DOHH2 (cell line): ENCODE data around the gene DMAC2.

Experiments
- H3F3A ChIP-seq: fragments of 200-600 bp; sonication (generic), shearing (Covaris generic); 2 replicates; pipeline ENCODE4 v1.6.0; 2016; ENCODE audit warnings: antibody characterized with exemption, mild to moderate bottlenecking; ENCODE audit not compliant: control insufficient read depth, insufficient read depth
- H3K27ac ChIP-seq: fragments of 200-600 bp; sonication (generic); 2 replicates; pipeline ENCODE4 v1.5.1; 2014; ENCODE audit warnings: low read depth, mild to moderate bottlenecking, low read length, moderate library complexity
- H3K27me3 ChIP-seq: fragments of 200-600 bp; sonication (generic); 2 replicates; pipeline ENCODE4 v1.6.1; 2014; ENCODE audit warnings: mild to moderate bottlenecking, low read length, mixed read lengths; ENCODE audit not compliant: control insufficient read depth
- H3K36me3 ChIP-seq: fragments of 200-600 bp; sonication (generic); 2 replicates; pipeline ENCODE4 v1.6.1; 2014; ENCODE audit warnings: mild to moderate bottlenecking, low read length, moderate library complexity, mixed read lengths; ENCODE audit not compliant: control insufficient read depth
- H3K4me1 ChIP-seq: fragments of 200-600 bp; sonication (generic); 2 replicates; pipeline ENCODE4 v1.6.1; 2014; ENCODE audit warnings: mild to moderate bottlenecking, low read length, mixed read lengths; ENCODE audit not compliant: control insufficient read depth
- H3K4me2 ChIP-seq: fragments of 200-600 bp; sonication (generic); 2 replicates; pipeline ENCODE4 v1.6.0; 2014; ENCODE audit warnings: mild to moderate bottlenecking, low read length, moderate library complexity
- H3K4me3 ChIP-seq: fragments of 200-600 bp; sonication (generic); 2 replicates; pipeline ENCODE4 v1.5.1; 2014; ENCODE audit warnings: mild to moderate bottlenecking, low read length, mixed read lengths
- H3K79me2 ChIP-seq: fragments of 200-600 bp; sonication (generic); 2 replicates; pipeline ENCODE4 v1.6.1; 2014; ENCODE audit warnings: mild to moderate bottlenecking, low read length, mixed read lengths; ENCODE audit not compliant: control insufficient read depth
- H3K9me2 ChIP-seq: fragments of 200-600 bp; sonication (generic); replicated peaks from 2 replicates; pipeline ENCODE4 v1.6.1; 2014; ENCODE audit warnings: mild to moderate bottlenecking, low read length, mixed read lengths; ENCODE audit not compliant: control insufficient read depth
- H3K9me3 ChIP-seq: fragments of 200-600 bp; sonication (generic); 2 replicates; pipeline ENCODE4 v1.6.1; 2014; ENCODE audit warnings: antibody characterized with exemption, low read length, mixed read lengths; ENCODE audit not compliant: control insufficient read depth, insufficient read depth
- H4K20me1 ChIP-seq: fragments of 200-600 bp; sonication (generic); 2 replicates; pipeline ENCODE4 v1.6.0; 2014; ENCODE audit warnings: low read depth, mild to moderate bottlenecking, antibody characterized with exemption, low read length, moderate library complexity; ENCODE audit not compliant: control insufficient read depth, insufficient read depth
- CTCF ChIP-seq: fragments of 200-600 bp; sonication (generic); IDR thresholded peaks from one replicate; pipeline ENCODE4 v1.5.1; 2014; ENCODE audit warnings: antibody characterized with exemption, mild to moderate bottlenecking, low read depth, low read length; ENCODE audit not compliant: poor library complexity, severe bottlenecking
- EZH2phosphoT487 ChIP-seq: fragments of 200-600 bp; sonication (generic); IDR thresholded peaks from 2 replicates; pipeline ENCODE4 v1.6.1; 2017; ENCODE audit warnings: borderline replicate concordance, mild to moderate bottlenecking, antibody characterized with exemption, low read length, moderate library complexity, mixed read lengths

DMAC2 gene

GRCh38 chr19:41413947-41414346 lies 25.8 kb downstream of the DMAC2 start:
- Histone ChIP-seq H3K4me2 (no peak overlapping the region), H3K36me3 (peaks cover 1% of the 10 kb centered on the region; the same call in 1 of the 2 replicates), H3K9me2 (no peaks in the 10 kb centered on the region), H3F3A (no peaks in the 10 kb centered on the region), H3K27me3 (no peaks in the 10 kb centered on the region), H3K4me1 (no peaks in the 10 kb centered on the region), H3K79me2 (no peaks in the 10 kb centered on the region), H3K4me3 (no peak overlapping the region), H3K9me3 (no peaks in the 10 kb centered on the region), H4K20me1 (no peaks in the 10 kb centered on the region), H3K27ac (no peak overlapping the region)
- TF ChIP-seq EZH2phosphoT487 (no peak), CTCF (no peak)

- H3K27ac ChIP-seq, result no peak overlapping the region
- no peaks in the 10 kb centered on the region for H3K9me3 ChIP-seq
- H3K36me3 ChIP-seq, result no peaks in the 10 kb centered on the region; the same call in 1 of the 2 replicates
- no peaks in the 10 kb centered on the region for H3K79me2 ChIP-seq
- H3K9me2 ChIP-seq, result no peaks in the 10 kb centered on the region
- H3K27me3 ChIP-seq, result no peaks in the 10 kb centered on the region
- no peaks in the 10 kb centered on the region for H3F3A ChIP-seq
- no peaks in the 10 kb centered on the region for H4K20me1 ChIP-seq
- H3K4me1 ChIP-seq, result no peaks in the 10 kb centered on the region
- H3K4me2 ChIP-seq, result no peak overlapping the region
- TF ChIP-seq CTCF (no peak), EZH2phosphoT487 (no peak)
- no peak overlapping the region for H3K4me3 ChIP-seq
These were observed 26.8 kb downstream of the DMAC2 start for GRCh38 chr19:41412953-41413352.

GRCh38 chr19:41411968-41412265 lies 27.8 kb downstream of the DMAC2 start:
- TF ChIP-seq CTCF, result no peak
- TF ChIP-seq EZH2phosphoT487, result no peak
- no peaks in the 10 kb centered on the region for H3K27me3 ChIP-seq
- H3K4me3 ChIP-seq, result no peak overlapping the region
- H3F3A ChIP-seq, result no peaks in the 10 kb centered on the region
- H3K9me3 ChIP-seq, result no peaks in the 10 kb centered on the region
- H3K36me3 ChIP-seq, result no peaks in the 10 kb centered on the region; the same call in 1 of the 2 replicates
- no peak overlapping the region for H3K27ac ChIP-seq
- no peak overlapping the region for H3K4me2 ChIP-seq
- H4K20me1 ChIP-seq, result no peaks in the 10 kb centered on the region
- H3K4me1 ChIP-seq, result peaks cover 8% of the 10 kb centered on the region
- no peaks in the 10 kb centered on the region for H3K9me2 ChIP-seq
- H3K79me2 ChIP-seq, result no peaks in the 10 kb centered on the region
